DMS53 treated with DMSO at 0.1 percent for 48 hours (cell line): Measurements from ENCODE around the gene HLA-DMA.
A peak's percentile ranks its signal among the peaks of the same experiment; 100 is the strongest.
"Not testable (repeated sequence)": the region's sequence is repeated elsewhere in the genome, so short reads cannot be mapped to it uniquely, and the experiment has no call there.

Experiments used
- DNase-seq: peaks from one replicate; lab custom pipeline; 2025; ENCODE audit not compliant: unreplicated experiment; lab: John Stamatoyannopoulos, UW

Gene HLA-DMA

GRCh38 chr6:32954986-32955802 lies 2.3 kb upstream of the HLA-DMA start:
- DNase-seq = peak; percentile 56

- DNase-seq = no peak
Measured at GRCh38 chr6:32954267-32954666, 1.4 kb upstream of the HLA-DMA start.

GRCh38 chr6:32953775-32954174 lies 878 bp upstream of the HLA-DMA start:
- no peak for DNase-seq

- DNase-seq = no peak
Measured at GRCh38 chr6:32950449-32950848, 2.4 kb downstream of the HLA-DMA start.

- no peak for DNase-seq
Measured at GRCh38 chr6:32950010-32950409, 2.9 kb downstream of the HLA-DMA start.

GRCh38 chr6:32949113-32949512 lies 3.8 kb downstream of the HLA-DMA start:
- no peak for DNase-seq

GRCh38 chr6:32947552-32948465 lies 5.1 kb downstream of the HLA-DMA start:
- peak; percentile 67 for DNase-seq

- no peak for DNase-seq
Measured at GRCh38 chr6:32946893-32947292, 6.0 kb downstream of the HLA-DMA start.

- no peak for DNase-seq
Measured at GRCh38 chr6:32945953-32946352, 6.9 kb downstream of the HLA-DMA start.

- no peak for DNase-seq
Measured at GRCh38 chr6:32945108-32945760, 7.7 kb downstream of the HLA-DMA start.

GRCh38 chr6:32943864-32944649 lies 8.8 kb downstream of the HLA-DMA start:
- no peak for DNase-seq

- DNase-seq = not testable (repeated sequence)
Measured at GRCh38 chr6:32942555-32943123, 10.3 kb downstream of the HLA-DMA start.

GRCh38 chr6:32941214-32941768 lies 11.6 kb downstream of the HLA-DMA start:
- DNase-seq = peak; percentile 36

GRCh38 chr6:32940656-32941213 lies 12.2 kb downstream of the HLA-DMA start, which contains the start of gene HLA-DMB:
TSS of gene HLA-DMB (minus strand) at chr6:32941028. CDS start at chr6:32940807, 221 bp downstream.
- peak; percentile 92 for DNase-seq

- DNase-seq = no peak
Measured at GRCh38 chr6:32938494-32938893, 14.4 kb downstream of the HLA-DMA start.

GRCh38 chr6:32937230-32937633 lies 15.7 kb downstream of the HLA-DMA start:
- no peak for DNase-seq

- no peak for DNase-seq
Measured at GRCh38 chr6:32936239-32937152, 16.4 kb downstream of the HLA-DMA start.

GRCh38 chr6:32935551-32936238 lies 17.2 kb downstream of the HLA-DMA start:
- DNase-seq = no peak
